Glomerular visceral epithelial cell (primary cell): Measurements from ENCODE around the gene ADNP2.

ENCODE experiments used
- DNase-seq: peaks from one replicate; pipeline ENCODE4 v3.0.0-alpha.2; 2016; ENCODE audit errors: extremely low spot score

The ADNP2 gene

GRCh38 chr18:80108739-80109675 lies at the start of gene ADNP2:
Gene ADNP2, plus strand, starts transcription at chr18:80109262. Its CDS starts 8,281 bp downstream, at chr18:80117543.
- peak; percentile 95 for DNase-seq

DNA sequence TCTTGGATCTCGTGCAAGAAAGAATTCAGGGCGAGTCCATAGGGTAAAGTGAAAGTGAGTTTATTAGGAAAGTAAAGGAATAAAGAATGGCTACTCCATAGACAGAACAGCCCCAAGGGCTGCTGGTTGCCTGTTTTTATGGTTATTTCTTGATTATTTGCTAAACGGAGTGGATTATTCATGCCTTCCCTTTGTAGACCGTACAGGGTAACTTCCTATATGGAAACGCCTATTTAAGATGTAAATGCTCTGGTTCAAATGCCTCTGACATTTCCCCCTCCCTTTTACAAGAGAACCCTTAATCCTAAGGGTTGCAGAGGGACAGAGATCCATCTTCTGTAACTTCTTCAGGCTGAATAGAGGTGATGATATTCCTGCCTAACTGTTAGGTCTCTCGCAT lies 49.1 kb upstream of the ADNP2 start:
- no peak for DNase-seq

DNA sequence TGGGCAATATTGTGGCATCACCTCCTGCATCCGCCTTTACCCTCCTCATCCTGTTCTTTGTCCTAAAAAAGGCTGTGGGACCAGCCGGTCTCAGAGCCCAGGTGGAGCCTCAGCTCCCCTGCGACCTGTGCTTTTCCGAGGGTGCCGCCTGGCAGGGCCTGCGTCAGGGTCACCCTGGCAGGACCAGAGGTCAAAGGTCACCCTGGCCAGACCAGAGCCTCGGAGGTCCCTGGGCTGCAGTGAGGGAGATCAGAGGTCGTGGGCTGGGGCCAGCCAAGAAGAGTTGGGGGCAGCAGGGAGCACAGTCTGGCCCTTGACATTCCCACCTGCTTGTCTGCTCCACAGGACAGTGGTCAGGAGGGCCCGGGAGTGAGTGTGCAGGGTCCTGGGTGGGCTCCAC lies 43.4 kb upstream of the ADNP2 start:
- DNase-seq: no peak

- no peak for DNase-seq
Observed at GRCh38 chr18:80067321-80067720, 41.7 kb upstream of the ADNP2 start.

GRCh38 chr18:80067897-80068296 lies 41.2 kb upstream of the ADNP2 start:
- no peak for DNase-seq

DNA sequence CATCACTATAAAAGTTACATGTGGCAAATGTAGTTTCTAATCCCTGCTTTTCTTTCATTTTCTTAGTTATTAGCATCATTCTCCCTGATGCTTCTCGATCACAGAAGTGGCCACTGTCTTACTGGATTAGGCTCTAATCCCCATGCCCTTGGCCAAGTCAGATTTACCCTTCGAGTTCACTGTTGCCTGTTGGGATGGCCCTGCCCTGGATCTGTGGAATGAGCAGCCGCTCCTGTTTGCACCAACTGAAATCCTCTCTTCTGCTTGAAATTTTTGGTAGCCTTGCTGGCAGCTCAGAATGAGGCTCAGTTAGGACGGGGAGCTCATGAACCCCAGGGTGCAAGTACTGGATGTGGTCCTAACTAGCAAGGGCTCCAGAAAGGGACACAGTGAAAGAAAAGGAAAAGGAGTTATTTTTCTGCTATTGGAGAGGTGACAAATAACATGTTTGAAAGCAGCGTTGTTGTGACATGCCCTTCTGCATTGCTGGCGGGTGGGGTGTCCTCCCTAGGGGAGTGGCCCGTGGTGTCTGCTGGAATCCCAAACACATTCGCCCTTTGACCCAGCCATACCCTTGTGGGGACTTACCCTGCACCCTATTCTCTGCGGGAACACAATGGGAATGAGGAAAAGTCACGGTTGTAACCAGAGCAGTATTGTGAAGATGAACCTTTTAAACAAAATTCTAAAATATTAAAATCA lies 40.3 kb upstream of the ADNP2 start:
- no peak for DNase-seq

GRCh38 chr18:80070825-80071224 lies 38.2 kb upstream of the ADNP2 start:
- DNase-seq: no peak

- no peak for DNase-seq
Observed at GRCh38 chr18:80074183-80074582, 34.9 kb upstream of the ADNP2 start.

- no peak for DNase-seq
Observed at GRCh38 chr18:80074697-80075096, 34.4 kb upstream of the ADNP2 start.

DNA sequence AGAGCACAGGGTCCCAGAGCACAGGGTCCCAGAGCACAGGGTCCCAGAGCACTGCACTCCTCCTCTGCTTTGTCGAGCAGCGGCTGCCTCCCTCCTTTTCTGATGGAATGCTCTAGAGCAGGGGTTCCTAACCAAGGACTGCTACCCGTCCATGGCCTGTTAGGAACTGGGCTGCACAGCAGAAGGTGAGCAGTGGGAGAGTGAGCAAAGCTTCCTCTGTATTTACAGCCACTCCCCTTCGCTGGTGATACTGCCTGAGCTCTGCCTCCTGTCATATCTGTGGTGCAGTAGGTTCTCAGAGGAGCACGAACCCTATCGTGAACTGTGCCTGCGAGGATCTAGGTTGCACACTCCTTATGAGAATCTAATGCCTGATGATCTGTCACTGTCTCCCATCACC lies 33.1 kb upstream of the ADNP2 start:
- no peak for DNase-seq

DNA sequence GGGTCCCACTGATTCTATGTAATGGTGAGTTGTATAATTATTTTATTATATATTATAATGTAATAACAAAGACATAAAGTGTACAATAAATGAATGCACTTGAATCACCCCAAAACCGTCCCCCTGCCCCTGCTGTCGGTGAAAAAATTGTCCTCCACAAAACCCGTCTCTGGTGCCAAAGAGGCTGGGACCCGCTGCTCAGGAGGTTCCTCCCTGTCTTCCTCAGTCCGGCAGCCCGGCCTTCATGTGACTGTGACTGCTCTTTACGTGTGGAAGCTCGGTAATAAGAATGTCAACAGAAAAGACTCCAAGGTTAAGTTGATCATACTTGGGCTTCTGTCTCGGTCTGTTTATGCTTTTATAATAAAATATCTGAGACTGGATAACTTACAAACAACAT lies 32.7 kb upstream of the ADNP2 start:
- no peak for DNase-seq

- no peak for DNase-seq
Observed at GRCh38 chr18:80077873-80078272, 31.2 kb upstream of the ADNP2 start.

DNA sequence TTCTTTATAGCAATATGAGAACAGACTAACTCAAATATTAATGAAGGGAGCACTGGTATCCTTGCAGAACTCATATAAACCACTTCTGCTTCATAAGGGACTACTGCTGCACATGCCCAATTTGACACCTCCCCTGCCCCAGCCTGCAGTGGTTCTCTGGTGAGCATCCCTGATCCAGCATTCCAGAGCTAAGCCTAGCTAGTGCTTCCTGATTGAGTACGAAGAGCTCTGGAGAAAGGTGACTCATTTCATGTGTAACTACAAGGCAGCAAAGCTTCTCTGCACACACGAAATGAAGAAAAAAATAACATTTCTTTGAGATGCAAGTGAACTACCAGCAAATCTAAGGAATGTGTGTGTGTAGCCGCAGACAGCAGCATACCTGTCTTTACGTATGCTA lies 22.8 kb upstream of the ADNP2 start:
- no peak for DNase-seq

- no peak for DNase-seq
Observed at GRCh38 chr18:80088036-80088435, 21.0 kb upstream of the ADNP2 start.

DNA sequence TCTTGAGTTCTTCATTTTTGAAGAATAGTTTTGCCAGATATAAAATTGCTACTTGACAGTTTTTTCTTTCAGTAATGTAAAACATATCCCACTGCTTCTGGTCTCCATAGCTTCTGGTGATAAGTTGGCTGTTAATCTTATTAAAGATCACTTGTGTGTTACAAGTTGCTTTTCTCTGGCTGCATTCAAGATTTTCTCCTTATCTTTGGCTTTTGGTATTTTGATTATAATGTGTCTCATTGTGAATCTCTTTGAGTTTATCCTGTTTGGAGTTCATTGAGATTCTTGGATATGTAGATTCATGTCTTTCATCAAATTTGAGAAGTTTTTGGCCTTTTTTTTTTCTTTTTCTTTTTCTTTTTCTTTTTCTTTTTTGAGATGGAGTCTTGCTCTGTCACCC lies 20.2 kb upstream of the ADNP2 start:
- DNase-seq: no peak

GRCh38 chr18:80095414-80095813 lies 13.6 kb upstream of the ADNP2 start:
- no peak for DNase-seq

- no peak for DNase-seq
Observed at GRCh38 chr18:80096032-80096565, 13.0 kb upstream of the ADNP2 start.

DNA sequence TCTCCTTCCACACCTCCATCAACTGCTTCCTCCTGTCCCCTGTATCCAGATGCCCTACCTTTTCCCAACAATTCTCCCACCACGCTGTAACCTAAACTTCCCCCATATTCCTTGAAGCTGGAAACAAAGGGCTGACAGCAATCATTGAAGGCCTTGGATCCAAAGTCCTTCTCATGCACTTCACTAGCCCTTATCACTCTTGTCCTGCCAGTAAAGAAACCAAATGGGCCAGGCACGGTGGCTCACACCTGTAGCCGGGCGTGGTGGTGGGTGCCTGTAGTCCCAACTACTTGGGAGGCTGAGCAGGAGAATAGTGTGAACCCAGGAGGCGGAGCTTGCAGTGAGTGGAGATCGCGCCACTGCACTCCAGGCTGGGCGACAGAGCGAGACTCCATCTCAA lies 11.9 kb upstream of the ADNP2 start:
- no peak for DNase-seq

DNA sequence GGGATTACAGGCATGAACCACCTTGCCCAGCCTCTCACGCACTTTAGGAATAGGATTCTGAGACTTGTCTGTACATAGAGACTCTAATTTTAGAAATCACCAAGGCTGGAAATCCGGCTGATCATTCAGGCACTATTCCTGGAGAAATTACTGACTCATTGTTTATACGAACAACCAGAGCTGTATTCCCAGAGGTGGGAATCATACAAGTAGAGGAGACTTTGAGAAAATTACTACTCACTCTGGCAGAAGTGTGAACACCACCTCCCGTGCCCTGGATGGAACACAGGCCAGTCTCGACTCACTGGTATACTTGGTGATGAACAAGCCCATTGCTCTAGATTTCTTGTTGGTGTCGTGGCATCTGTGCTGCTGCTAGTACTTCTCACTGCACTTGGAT lies 5.8 kb upstream of the ADNP2 start:
- no peak for DNase-seq

GRCh38 chr18:80104364-80104779 lies 4.7 kb upstream of the ADNP2 start:
- no peak for DNase-seq

DNA sequence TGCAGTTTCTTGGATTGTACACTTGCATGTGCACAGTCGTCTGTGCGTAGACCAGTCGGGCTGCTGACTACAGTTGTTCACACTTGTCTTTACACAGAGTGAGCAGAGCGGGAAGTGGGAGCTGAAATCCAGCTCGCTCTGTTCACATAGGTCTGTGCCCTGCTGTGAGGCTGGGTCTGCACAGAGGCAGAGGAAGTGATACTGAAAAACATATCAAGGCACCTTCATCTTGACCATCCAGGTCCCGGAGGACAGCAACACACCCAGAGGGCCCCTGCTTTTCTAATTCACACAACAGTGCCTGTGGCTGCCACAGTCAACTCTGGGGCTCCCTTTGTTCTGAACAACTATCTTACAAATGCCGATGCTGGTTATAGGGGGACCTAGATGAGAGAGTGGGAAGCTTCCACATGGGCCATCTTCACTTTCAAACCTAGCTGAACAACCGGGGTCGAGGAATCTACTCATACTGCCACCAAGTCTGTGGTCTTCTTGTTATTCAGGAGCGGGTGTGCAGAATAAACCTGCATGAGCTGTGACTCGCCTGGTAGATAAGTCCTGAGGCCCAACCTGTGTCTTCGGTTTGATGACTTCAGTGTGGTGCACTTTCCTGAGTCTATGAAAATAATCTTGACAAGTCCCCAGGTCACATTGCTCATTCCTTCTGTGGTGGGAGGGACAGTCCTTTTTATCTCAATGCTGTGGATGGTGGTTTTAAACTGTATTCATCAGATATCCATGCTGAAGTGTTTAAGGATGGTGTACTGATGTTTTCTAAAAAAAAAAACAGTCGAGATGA lies 3.5 kb upstream of the ADNP2 start:
- no peak for DNase-seq

- no peak for DNase-seq
Observed at GRCh38 chr18:80106482-80107051, 2.5 kb upstream of the ADNP2 start.
